GM12878 (cell line): ENCODE data around the gene EME2. TPM values are rescaled to one million over a fixed set of nuclear protein-coding genes. Genes with fewer than 3 reads are reported as not detected.

Source experiments
- ATAC-seq: fragments of 200-7000 bp; cut with Tn5 transposase; 3 replicates; pipeline ENCODE4 v1.9.1; 2020; ENCODE audit warnings: mild to moderate bottlenecking, moderate library complexity
- BruUV-seq: library from RNA; stranded (reverse); fragments of 400-500 nt; replicated peaks from 2 replicates; lab custom pipeline; 2021; lab: Mats Ljungman, UMichigan
- CTCF ChIA-PET: fragments of 300-600 bp; sonication (Branson Sonifier 250); formaldehyde crosslinking; extraction: SDS; loops from one replicate; lab custom pipeline; 2021; ENCODE audit warnings: inconsistent platforms; lab: Yijun Ruan, JAX
- POLR2A ChIA-PET: fragments of 350-600 bp; formaldehyde crosslinking; extraction: SDS; loops from one replicate; lab custom pipeline; 2021; ENCODE audit warnings: inconsistent platforms; lab: Charles Lee
- RAD21 ChIA-PET: fragments of 300-600 bp; sonication (Branson Sonifier 250); formaldehyde crosslinking; loops from one replicate; lab custom pipeline; 2023; ENCODE audit warnings: antibody characterized with exemption; ENCODE audit not compliant: unreplicated experiment; lab: Charles Lee
- SMC1A ChIA-PET: fragments of 300-600 bp; sonication (Branson Sonifier 250); formaldehyde crosslinking; loops from one replicate; lab custom pipeline; 2023; ENCODE audit not compliant: unreplicated experiment, uncharacterized antibody; lab: Charles Lee
- DNase-seq: peaks from one replicate; pipeline ENCODE4 v3.0.0-alpha.2; 2011; ENCODE audit warnings: low read depth, low spot score
- FAIRE-seq: peaks from 3 replicates; lab custom pipeline; 2011; peaks lifted over from hg19 to GRCh38; lab: Jason Lieb, UNC
- H2AFZ ChIP-seq: 2 replicates; pipeline ENCODE4 v1.6.0; 2011; ENCODE audit warnings: low read depth, low read length, control low read depth; ENCODE audit not compliant: control insufficient read depth
- H3K27ac ChIP-seq: 2 replicates; pipeline ENCODE4 v1.5.1; 2011; ENCODE audit warnings: control low read depth; ENCODE audit not compliant: control insufficient read depth, insufficient read depth
- H3K27me3 ChIP-seq, 2 experiments: replicated peaks in 1 of 2; 2 replicates each; pipeline versions ENCODE4 v1.6.0 to v1.6.1; 2011; ENCODE audit warnings: low read length in 1 of 2; ENCODE audit not compliant: control insufficient read depth in 2 of 2, insufficient read depth in 2 of 2
- H3K36me3 ChIP-seq, 2 experiments: 2 replicates each; pipeline ENCODE4 v1.5.1; 2011; ENCODE audit warnings: low read length in 1 of 2; ENCODE audit not compliant: control insufficient read depth in 2 of 2, insufficient read depth in 2 of 2
- H3K4me1 ChIP-seq: 2 replicates; pipeline ENCODE4 v1.6.1; 2011; ENCODE audit warnings: mild to moderate bottlenecking, low read length, moderate library complexity, mixed read lengths; ENCODE audit not compliant: control insufficient read depth, insufficient read depth
- H3K4me2 ChIP-seq: 2 replicates; pipeline ENCODE4 v1.6.0; 2011; ENCODE audit warnings: control low read depth; ENCODE audit not compliant: control insufficient read depth, insufficient read depth
- H3K4me3 ChIP-seq: fragments of 200-600 bp; sonication (generic); 2 replicates; pipeline ENCODE4 v1.5.1; 2016
- H3K79me2 ChIP-seq: 2 replicates; pipeline ENCODE4 v1.6.0; 2011; ENCODE audit warnings: low read length; ENCODE audit not compliant: control insufficient read depth, insufficient read depth
- H3K9ac ChIP-seq: 2 replicates; pipeline ENCODE4 v1.8.0; 2011; ENCODE audit warnings: low read length, control low read depth, mixed read lengths; ENCODE audit not compliant: control insufficient read depth, insufficient read depth
- H3K9me3 ChIP-seq: replicated peaks from 3 replicates; pipeline ENCODE4 v1.5.1; 2011; ENCODE audit warnings: mild to moderate bottlenecking, low read length; ENCODE audit not compliant: control insufficient read depth, insufficient read depth
- H4K20me1 ChIP-seq: 2 replicates; pipeline ENCODE4 v1.6.0; 2011; ENCODE audit not compliant: control insufficient read depth, insufficient read depth
- BCL11A ChIP-seq: IDR thresholded peaks from 2 replicates; pipeline ENCODE4 v1.6.1; 2011; ENCODE audit warnings: low read depth, low read length
- PKNOX1 ChIP-seq: fragments of 450-650 bp; IDR thresholded peaks from 2 replicates; pipeline ENCODE4 v1.6.1; 2016; ENCODE audit warnings: mild to moderate bottlenecking
- SPI1 ChIP-seq: IDR thresholded peaks from 2 replicates; pipeline ENCODE4 v1.6.1; 2011; ENCODE audit warnings: low read depth, mild to moderate bottlenecking, low read length, moderate library complexity, borderline replicate concordance; ENCODE audit not compliant: insufficient read depth
- WGBS: methylation state at CpG from one replicate; pipeline ENCODE4 v1.1.6; 2016; ENCODE audit warnings: low lambda C conversion rate; ENCODE audit not compliant: insufficient replicate concordance, insufficient coverage; ENCODE audit errors: missing lambda C conversion rate; 5-methylcytosine and 5-hydroxymethylcytosine counted together
- in situ Hi-C: fragments of 300-500 bp; cut with MboI; formaldehyde crosslinking; loops from 9 replicates; pipeline ENCODE4 v1.14.3; 2018; ENCODE audit warnings: mixed read lengths
- intact Hi-C: fragments of 100-400 bp; cut with micrococcal nuclease; formaldehyde crosslinking; loops from one replicate; pipeline ENCODE4 v1.14.2; 2022; ENCODE audit not compliant: unreplicated experiment
- polyA plus RNA-seq, 11 experiments: library from polyadenylated mRNA; depleted of rRNA in 4 of 11; unstranded in 6 of 11; stranded (reverse) in 5 of 11; fragments of >200 nt; fragmentation: Nextera tagmentation in 4 of 11; fragmentation: Illumina TruSeq in 1 of 11; extraction: Ambion mirVana in 4 of 11; extraction: Trizol in 1 of 11; gene quantifications; 1 replicate in 1 of 11; 2 replicates in 10 of 11; pipeline versions ENCODE4 v1.2.1 to v1.2.3, GENCODE V29; 2011 to 2016; ENCODE audit warnings: inconsistent platforms in 2 of 11, missing spikeins in 2 of 11, low read depth in 1 of 11
- total RNA-seq, 4 experiments: library from RNA; depleted of rRNA in 3 of 4; stranded (reverse); fragments of >200 nt in 3 of 4; fragmentation: Illumina TruSeq in 1 of 4; extraction: Trizol in 1 of 4; gene quantifications; 2 replicates each; pipeline versions ENCODE4 v1.2.1 to v1.2.3, GENCODE V29; 2013 to 2021

EME2 gene
- total and polyA plus RNA-seq, 10 of the 15 experiments (the other 5 are each of a cell fraction or from before 2014, with no cell fraction given) = 0.29 to 16.9 (median 4.1) TPM

GRCh38 chr16:1773703-1774447, 1.3 kb downstream of the EME2 start:
- H3K4me3 ChIP-seq = peak overlapping the region; percentile 100
- TF ChIP-seq PKNOX1 (no peak), BCL11A (0 out of 2 replicates have a peak, but pooled peaks have one; percentile 1), SPI1 (peak; percentile 30; the same call in 1 of the 2 replicates)
- TF ChIP-seq, all 136 proteins: peak for 2
- RAD21 ChIA-PET = no interaction called here
- Histone ChIP-seq H4K20me1 (no peaks in the 10 kb centered on the region), H2AFZ (peak overlapping the region; percentile 81), H3K36me3 (peaks cover 0 to 12% of the 10 kb centered on the region in 2 experiments; a peak in 2 of 4 replicates), H3K27me3 (no peaks in the 10 kb centered on the region), H3K79me2 (peaks cover 43% of the 10 kb centered on the region), H3K4me1 (peaks cover 15% of the 10 kb centered on the region), H3K9ac (peak overlapping the region; percentile 78), H3K9me3 (no peaks in the 10 kb centered on the region), H3K27ac (peak overlapping the region; percentile 89), H3K4me2 (peak overlapping the region; percentile 94)
- FAIRE-seq = no peak
- POLR2A ChIA-PET = interaction anchor here (5.8 kb wide), 1 partner anchor 8 kb away, joined by 39 read pairs; the partner anchor contains the start of genes NUBP2 and SPSB3
- CTCF ChIA-PET = interaction anchor here (0.5 to 1.2 kb wide), 5 partner anchors 9 to 281 kb away, joined by 3 to 9 read pairs (median 3); partner anchors contain the start of genes NUBP2, SPSB3 and TELO2
- no peak for ATAC-seq
- intact Hi-C loops = loop anchor here (5.0 kb wide), 1 partner anchor 67 kb away; the partner anchor contains the start of gene MAPK8IP3
- BruUV-seq = no TSS peak
- no peak for DNase-seq
- WGBS = 15% methylated on average over 37 of the region's 45 CpGs
- in situ Hi-C loops = loop anchor here (5.0 kb wide), 1 partner anchor 62 kb away; no protein-coding TSS in a partner anchor
- SMC1A ChIA-PET = no interaction called here
